IPS DF 4.7 (cell line): ENCODE results near the gene SPTAN1.
"Not testable (repeated sequence)": the region's sequence is repeated elsewhere in the genome, so short reads cannot be mapped to it uniquely, and the experiment has no call there.

Experiments
- DNase-seq: peaks from one replicate; pipeline ENCODE4 v3.0.0-alpha.2; 2013; ENCODE audit warnings: low spot score; ENCODE audit errors: extremely low read depth

SPTAN1 gene

DNA sequence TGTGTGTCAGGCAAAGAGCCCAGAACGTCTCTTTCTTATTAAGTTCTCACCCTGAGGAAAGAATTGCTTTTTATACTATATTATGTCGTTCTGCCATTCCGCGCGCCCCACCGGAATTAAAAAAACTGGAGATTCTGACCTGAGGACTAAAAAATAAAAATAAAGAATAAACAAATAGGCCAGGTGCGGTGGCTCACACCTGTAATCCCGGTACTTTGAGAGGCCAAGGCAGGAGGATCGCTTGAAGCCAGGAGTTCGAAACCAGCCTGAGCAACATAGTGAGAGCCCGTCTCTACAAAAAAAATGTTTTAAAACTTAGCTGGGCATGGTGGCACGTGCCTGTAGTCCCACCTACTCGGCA is 104.9 kb downstream of the SPTAN1 start:
- DNase-seq, result no peak

DNA sequence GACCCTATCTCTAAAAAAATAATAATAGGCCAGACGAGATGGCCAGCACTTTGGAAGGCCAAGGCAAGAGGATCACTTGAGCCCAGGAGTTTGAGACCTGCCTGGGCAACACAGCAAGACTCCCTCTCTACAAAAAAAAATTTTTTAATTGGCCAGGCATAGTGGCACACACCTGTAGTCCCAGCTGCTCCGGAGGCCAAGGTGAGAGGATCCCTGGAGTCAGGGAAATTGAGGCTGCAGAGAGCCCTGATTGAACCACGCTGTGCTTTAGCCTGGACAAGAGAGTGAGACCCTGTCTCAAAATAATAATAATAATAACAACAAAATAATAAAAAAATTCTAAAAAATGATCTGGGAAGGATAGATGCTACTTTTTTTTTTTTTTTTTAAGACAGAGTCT is 105.4 kb downstream of the SPTAN1 start:
- DNase-seq, result no peak

DNA sequence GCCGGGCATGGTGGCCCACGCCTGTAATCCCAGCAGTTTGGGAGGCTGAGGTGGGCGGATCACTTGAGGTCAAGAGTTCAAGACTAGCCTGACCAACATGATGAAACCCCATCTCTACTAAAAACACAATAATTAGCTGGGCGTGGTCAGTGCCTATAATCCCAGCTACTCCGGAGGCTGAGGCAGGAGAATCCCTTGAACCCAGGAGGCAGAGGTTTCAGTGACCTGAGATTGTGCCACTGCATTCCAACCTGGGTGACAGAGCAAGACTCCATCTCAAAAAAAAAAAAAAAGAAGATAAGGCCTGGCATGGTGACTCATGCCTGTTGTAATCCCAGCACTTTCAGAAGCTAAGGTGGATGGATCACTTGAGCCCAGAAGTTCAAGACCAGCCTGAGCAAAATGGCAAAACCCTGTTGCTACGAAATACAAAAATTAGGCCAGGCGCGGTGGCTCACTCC is 114.1 kb downstream of the SPTAN1 start:
- not testable (repeated sequence) for DNase-seq

DNA sequence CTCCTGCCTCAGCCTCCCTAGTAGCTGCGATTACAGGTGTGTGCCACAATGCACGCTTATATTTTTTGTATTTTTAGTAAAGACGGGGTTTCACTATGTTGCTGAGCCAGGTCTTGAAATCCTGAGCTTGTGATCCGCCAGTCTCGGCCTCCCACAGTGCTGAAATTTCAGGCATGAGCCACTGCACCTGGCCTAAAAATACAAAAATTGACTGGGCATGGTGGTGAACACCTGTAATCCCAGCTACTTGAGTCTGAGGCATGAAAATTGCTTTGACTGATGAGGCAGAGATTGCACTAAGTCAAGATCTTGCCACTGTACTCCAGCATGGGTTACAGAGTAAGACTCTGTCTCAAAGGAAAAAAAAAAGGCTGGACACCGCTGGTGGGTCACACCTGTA is 117.4 kb downstream of the SPTAN1 start:
- DNase-seq, result no peak

DNA sequence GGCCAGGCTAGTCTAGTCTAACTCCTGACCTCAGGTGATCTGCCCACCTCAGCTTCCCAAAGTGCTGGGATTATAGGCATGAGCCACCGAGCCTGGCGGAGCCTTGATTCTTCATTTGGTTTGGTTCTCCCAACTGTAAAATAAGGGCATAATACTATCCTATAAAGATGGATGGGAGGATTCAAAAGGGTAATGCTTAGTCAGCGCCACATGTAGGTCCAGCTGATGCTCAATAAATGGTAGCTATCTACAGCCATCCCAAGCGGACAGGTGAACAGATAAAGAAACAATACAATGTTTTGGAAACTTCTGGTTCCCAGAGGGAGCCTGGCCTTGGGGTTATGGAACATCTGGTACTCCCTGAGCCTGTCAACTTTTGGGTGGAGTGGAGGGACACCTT is 123.0 kb downstream of the SPTAN1 start:
- no peak for DNase-seq

DNA sequence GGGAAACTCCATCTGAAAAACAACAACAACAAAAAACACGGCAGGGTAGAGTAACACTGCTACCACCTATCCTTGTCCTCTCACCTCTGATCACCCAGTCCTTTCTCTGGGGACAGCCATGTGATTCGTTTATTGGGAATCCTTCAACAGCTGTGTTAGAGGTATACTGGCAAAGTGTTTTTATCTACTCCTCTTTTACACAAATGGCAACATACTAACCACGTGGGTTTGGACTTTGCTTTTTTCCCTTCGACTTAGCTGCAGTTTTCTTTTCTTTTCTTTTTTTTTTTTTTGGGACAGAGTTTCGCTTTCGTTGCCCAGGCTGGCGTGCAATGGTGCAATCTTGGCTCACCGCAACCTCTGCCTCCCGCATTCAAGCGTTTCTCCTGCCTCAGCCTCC is 125.4 kb downstream of the SPTAN1 start:
- DNase-seq, result no peak
